ENCODE data around the gene THEMIS. TPM values are rescaled to one million over a fixed set of nuclear protein-coding genes. Genes with fewer than 3 reads are reported as not detected.

THEMIS gene
- polyA plus RNA-seq, 1 donor (not counting 4 experiments of a cell fraction or from before 2014, with no cell fraction given) = not detected

GRCh38 chr6:127921982-127922381 lies 21.1 kb upstream of the THEMIS start:
- Histone ChIP-seq H3K4me1 (ENCODE audit: control insufficient read depth, extremely low read depth, insufficient read depth, low read length) (peaks cover 4% of the 10 kb centered on the region), H3K4me3 (ENCODE audit: control insufficient read depth in 2 of 3, extremely low read depth in 1 of 3, insufficient read depth in 2 of 3, low read depth in 1 of 3, low read length in 3 of 3) (no peak overlapping the region), H3K4me2 (ENCODE audit: control insufficient read depth, extremely low read depth, insufficient read depth, low read depth, low read length) (no peak overlapping the region), H2AFZ (ENCODE audit: control insufficient read depth, low read length) (no peak overlapping the region), H3K79me2 (ENCODE audit: control insufficient read depth, insufficient read depth, low read length) (no peaks in the 10 kb centered on the region), H3K9me3 (ENCODE audit: control insufficient read depth, low read depth, low read length) (no peaks in the 10 kb centered on the region), H3K27ac (ENCODE audit: control insufficient read depth, insufficient read depth, low read length) (no peak overlapping the region), H3K9me1 (ENCODE audit: control insufficient read depth, extremely low read depth, insufficient read depth, low read length) (no peaks in the 10 kb centered on the region), H3K36me3 (ENCODE audit: control insufficient read depth in 2 of 2, extremely low read depth in 1 of 2, insufficient read depth in 2 of 2, low read length in 2 of 2) (no peaks in the 10 kb centered on the region), H3K9ac (ENCODE audit: control insufficient read depth, extremely low read depth, insufficient read depth, low read length) (no peak overlapping the region), H3K27me3 (ENCODE audit: control insufficient read depth, extremely low read depth, insufficient read depth, low read length) (no peaks in the 10 kb centered on the region), H4K20me1 (ENCODE audit: control insufficient read depth, extremely low read depth, insufficient read depth, low read length) (no peaks in the 10 kb centered on the region)
- no peak for DNase-seq (ENCODE audit: low read depth, low spot score)
- no peak for FAIRE-seq
- TF ChIP-seq EZH2 (IDR thresholded peaks at IDR 0.05; ENCODE audit: low read length) = no peak
- TF ChIP-seq, protein P1, sequence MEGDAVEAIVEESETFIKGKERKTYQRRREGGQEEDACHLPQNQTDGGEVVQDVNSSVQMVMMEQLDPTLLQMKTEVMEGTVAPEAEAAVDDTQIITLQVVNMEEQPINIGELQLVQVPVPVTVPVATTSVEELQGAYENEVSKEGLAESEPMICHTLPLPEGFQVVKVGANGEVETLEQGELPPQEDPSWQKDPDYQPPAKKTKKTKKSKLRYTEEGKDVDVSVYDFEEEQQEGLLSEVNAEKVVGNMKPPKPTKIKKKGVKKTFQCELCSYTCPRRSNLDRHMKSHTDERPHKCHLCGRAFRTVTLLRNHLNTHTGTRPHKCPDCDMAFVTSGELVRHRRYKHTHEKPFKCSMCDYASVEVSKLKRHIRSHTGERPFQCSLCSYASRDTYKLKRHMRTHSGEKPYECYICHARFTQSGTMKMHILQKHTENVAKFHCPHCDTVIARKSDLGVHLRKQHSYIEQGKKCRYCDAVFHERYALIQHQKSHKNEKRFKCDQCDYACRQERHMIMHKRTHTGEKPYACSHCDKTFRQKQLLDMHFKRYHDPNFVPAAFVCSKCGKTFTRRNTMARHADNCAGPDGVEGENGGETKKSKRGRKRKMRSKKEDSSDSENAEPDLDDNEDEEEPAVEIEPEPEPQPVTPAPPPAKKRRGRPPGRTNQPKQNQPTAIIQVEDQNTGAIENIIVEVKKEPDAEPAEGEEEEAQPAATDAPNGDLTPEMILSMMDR (optimal IDR thresholded peaks at IDR 0.05 in 1 of 3, IDR thresholded peaks at IDR 0.05 in 1 of 3, conservative IDR thresholded peaks at IDR 0.05 in 1 of 3; ENCODE audit: extremely low read depth in 1 of 3, insufficient read depth in 2 of 3, low read length in 3 of 3) = no peak
- dilution Hi-C loops (cut with MboI; ENCODE audit: extremely low pct_ligation_motif_present, low sequenced_read_pairs) = no loop called here

GRCh38 chr6:127920804-127921203 lies 19.9 kb upstream of the THEMIS start:
- FAIRE-seq = no peak
- DNase-seq (ENCODE audit: low read depth, low spot score) = no peak
- Histone ChIP-seq H3K27ac (ENCODE audit: control insufficient read depth, insufficient read depth, low read length) (no peak overlapping the region), H3K4me3 (ENCODE audit: control insufficient read depth in 2 of 3, extremely low read depth in 1 of 3, insufficient read depth in 2 of 3, low read depth in 1 of 3, low read length in 3 of 3) (no peak overlapping the region), H3K79me2 (ENCODE audit: control insufficient read depth, insufficient read depth, low read length) (no peaks in the 10 kb centered on the region), H3K9me3 (ENCODE audit: control insufficient read depth, low read depth, low read length) (no peaks in the 10 kb centered on the region), H2AFZ (ENCODE audit: control insufficient read depth, low read length) (no peak overlapping the region), H3K9ac (ENCODE audit: control insufficient read depth, extremely low read depth, insufficient read depth, low read length) (no peak overlapping the region), H3K36me3 (ENCODE audit: control insufficient read depth in 2 of 2, extremely low read depth in 1 of 2, insufficient read depth in 2 of 2, low read length in 2 of 2) (no peaks in the 10 kb centered on the region), H3K27me3 (ENCODE audit: control insufficient read depth, extremely low read depth, insufficient read depth, low read length) (no peaks in the 10 kb centered on the region), H3K4me1 (ENCODE audit: control insufficient read depth, extremely low read depth, insufficient read depth, low read length) (peaks cover 4% of the 10 kb centered on the region), H3K9me1 (ENCODE audit: control insufficient read depth, extremely low read depth, insufficient read depth, low read length) (no peaks in the 10 kb centered on the region), H3K4me2 (ENCODE audit: control insufficient read depth, extremely low read depth, insufficient read depth, low read depth, low read length) (no peak overlapping the region), H4K20me1 (ENCODE audit: control insufficient read depth, extremely low read depth, insufficient read depth, low read length) (no peaks in the 10 kb centered on the region)
- dilution Hi-C loops (cut with MboI; ENCODE audit: extremely low pct_ligation_motif_present, low sequenced_read_pairs) = no loop called here
- TF ChIP-seq, protein P1 (optimal IDR thresholded peaks at IDR 0.05 in 1 of 3, IDR thresholded peaks at IDR 0.05 in 1 of 3, conservative IDR thresholded peaks at IDR 0.05 in 1 of 3; ENCODE audit: extremely low read depth in 1 of 3, insufficient read depth in 2 of 3, low read length in 3 of 3) = no peak
- TF ChIP-seq EZH2 (IDR thresholded peaks at IDR 0.05; ENCODE audit: low read length) = no peak
